ENCODE measurements around the gene GLIPR1.
"Not testable (repeated sequence)": the region's sequence is repeated elsewhere in the genome, so short reads cannot be mapped to it uniquely, and the experiment has no call there.

Gene GLIPR1

GRCh38 chr12:75522124-75522523, 41.6 kb downstream of the GLIPR1 start:
- not testable (repeated sequence) for DNase-seq

DNA sequence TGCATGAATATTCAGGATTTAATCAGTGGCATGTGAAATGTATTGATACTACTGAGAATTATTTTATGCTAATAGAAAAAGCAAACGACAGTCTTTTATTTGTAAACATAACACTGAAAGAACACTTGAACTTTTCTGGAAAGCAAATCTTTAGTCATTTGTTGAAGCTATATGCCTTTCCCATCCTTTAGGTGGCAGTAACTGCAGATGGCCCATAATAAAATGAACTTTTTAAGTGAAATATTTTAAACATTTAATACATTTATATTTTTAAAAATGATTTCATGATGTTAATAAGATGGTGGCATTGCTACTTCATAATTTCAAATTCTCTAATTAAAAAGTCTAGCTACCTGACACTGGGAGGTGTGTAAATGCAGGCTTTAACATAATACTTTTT, 44.7 kb downstream of the GLIPR1 start:
- DNase-seq, result no peak

DNA sequence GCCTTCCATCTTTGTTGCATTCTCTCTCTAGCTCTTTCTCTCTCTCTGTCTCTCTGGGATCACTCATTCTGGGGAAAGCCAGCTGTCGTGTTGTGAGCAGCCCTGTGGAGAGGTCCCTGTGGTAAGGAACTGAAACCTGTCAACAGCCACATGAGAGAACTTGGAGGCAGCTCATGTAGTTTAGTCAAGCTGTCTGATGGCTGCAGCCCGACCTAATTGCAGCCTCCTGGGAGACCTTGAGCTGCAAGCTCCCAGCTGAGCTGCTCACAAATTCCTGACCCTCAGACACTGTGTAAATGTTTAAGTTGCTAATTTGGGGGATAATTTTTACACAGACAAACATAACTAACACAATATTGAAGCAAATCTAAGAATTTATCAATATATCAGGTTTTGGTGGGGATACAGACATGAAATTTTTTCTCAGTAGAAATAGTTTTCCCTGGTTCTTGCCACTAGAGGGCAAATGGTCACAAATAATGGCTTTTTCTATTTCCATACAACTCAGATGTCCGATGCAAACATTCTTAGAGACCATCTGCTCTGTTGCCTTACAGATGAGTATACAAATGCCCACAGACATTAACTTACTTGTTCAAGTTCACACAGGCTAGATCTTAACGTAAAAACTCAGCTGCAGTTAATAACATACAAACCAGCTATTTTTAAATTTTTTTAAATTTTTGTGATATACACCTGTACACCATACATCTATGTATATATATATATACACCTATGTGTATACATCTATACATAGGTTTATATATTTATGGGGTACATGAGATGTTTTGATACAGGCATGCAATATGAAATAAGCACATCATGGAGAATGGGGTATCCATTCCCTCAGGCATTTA, 46.3 kb downstream of the GLIPR1 start:
- DNase-seq, result no peak

GRCh38 chr12:75528272-75528671, 47.7 kb downstream of the GLIPR1 start:
- DNase-seq, result no peak

DNA sequence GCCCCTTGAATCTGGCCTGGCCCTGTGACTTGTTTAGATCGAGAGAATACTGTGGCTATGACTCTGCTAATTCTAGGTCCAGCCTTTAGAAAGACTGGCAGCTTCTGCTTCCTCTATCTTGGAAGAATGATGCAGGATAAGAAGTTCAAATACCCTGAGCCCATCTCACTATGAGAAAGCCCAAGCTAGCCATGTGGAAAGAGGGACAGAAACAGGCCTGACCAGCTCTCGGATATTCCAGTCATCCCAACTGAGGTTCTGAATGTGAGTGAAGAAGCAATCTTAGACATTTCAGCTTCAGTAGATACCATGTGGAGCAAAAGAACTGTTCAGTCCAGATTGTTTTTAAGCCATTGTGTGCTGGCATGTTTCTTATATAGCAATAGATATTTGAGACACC, 48.1 kb downstream of the GLIPR1 start:
- DNase-seq, result no peak

DNA sequence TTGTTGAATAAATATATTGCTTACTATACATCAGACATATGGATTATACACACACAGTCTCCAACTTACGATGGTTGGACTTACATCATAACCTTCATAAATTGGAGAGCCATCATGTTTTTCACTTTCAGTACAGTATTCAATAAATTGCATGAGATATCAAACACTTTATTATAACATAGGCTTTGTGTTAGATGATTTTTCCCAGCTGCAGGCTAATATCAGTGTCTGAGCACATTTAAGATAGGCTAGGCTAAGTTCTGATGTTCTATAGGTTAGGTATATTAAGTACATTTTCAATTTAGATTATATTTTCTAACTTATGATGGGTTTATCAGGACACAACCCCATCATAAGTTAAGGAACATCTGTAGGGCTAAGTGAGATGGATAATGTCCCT, 48.8 kb downstream of the GLIPR1 start:
- no peak for DNase-seq

GRCh38 chr12:75529826-75530225, 49.3 kb downstream of the GLIPR1 start:
- no peak for DNase-seq

GRCh38 chr12:75533239-75533638, 52.7 kb downstream of the GLIPR1 start:
- no peak for DNase-seq

GRCh38 chr12:75539889-75540288, 59.3 kb downstream of the GLIPR1 start:
- DNase-seq, result no peak

DNA sequence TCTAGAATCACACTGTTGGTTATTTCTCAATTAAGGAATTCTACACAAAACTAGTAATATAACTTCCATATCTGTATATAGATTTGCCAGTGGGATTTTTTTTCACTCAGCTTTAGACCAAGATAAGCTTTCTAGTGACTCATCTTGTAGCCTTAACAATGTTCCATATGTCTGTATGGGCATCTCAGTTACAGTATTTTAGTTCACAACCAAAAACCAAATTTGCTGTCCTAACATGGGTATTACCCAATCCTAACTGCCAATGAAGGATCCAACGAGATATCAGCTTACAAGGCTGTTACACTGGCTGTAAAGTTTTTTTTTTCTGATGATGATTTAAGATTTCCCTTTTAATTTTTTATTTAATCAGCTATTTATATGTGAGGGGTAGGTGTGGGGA, 62.4 kb downstream of the GLIPR1 start:
- DNase-seq, result no peak

- no peak for DNase-seq
Observed at GRCh38 chr12:75543529-75543928, 63.0 kb downstream of the GLIPR1 start.

DNA sequence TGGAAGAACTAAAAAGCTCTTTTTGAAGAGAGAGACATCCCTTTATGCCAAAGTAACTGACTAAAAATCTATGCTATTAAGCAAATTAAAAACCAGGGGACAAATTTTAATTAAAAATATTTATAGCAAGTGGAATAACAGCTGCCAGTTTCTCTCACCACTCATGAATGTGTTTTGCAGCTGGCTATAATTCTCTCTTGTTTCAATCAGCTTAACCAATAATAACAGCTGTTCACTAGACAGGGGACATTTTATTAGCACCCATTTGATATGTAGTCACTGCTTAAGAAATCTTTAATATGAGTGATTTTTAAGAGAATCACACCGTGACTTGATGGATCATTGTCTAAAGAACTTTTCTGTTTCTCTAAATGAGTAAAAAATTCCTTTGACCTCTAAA, 65.1 kb downstream of the GLIPR1 start:
- DNase-seq, result no peak

GRCh38 chr12:75548879-75549278, 68.3 kb downstream of the GLIPR1 start:
- no peak for DNase-seq

DNA sequence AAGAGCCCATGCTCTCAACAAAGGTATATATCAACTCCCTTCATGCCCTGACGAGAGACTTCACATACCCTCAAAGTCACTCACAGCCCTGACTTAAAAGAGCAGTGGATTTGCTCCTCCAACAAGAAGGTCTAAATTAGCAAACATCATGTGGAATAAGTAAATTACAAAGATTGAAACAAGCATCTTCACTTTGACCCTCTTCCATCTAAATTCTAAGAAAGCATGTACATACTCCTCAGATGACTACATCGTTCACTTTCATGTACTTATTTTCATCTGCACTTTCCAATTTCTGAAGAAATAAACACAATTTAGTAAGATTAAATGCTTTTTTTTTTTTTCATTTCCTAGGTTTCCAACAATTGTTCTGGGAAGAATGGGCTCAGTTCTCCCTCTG, 69.4 kb downstream of the GLIPR1 start:
- no peak for DNase-seq

DNA sequence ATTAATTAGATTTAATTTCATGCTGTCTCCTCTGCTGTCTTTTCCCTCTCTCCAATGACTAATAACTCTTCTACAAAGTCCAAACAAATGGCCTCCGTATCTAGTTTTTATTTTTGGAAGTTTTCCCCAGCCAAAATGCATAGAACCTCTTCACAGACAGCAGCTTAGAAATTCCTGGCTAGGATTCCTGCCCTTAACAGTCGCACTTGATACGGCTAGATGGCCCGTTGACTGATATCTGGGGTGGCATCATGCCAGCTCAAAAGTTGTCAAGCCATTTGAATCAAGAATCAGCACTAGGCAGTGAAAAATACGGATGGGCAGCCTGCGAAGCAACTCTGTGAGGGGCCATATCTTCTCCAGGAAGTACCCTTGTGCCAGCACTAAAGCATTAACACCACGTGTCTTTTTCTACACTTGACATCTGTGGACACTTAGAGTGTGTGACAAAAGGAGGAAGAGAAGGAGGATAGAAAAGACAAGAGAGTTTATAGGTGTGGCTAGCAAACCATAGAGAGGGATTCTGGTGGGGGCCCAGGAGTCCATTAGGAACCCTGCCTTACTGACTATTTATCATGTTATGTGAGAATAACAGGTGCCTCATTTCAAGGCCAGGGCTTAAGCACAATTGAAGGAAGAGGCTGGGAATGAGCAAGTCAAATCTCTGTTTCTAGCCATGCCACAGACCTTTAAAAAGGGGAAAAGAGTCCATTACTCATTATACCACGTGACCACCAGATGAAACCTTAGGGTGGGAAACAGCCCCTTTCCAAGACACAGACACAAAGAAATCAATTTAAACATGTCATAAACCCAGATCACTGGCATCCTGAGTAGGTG, 70.1 kb downstream of the GLIPR1 start:
- DNase-seq, result no peak

DNA sequence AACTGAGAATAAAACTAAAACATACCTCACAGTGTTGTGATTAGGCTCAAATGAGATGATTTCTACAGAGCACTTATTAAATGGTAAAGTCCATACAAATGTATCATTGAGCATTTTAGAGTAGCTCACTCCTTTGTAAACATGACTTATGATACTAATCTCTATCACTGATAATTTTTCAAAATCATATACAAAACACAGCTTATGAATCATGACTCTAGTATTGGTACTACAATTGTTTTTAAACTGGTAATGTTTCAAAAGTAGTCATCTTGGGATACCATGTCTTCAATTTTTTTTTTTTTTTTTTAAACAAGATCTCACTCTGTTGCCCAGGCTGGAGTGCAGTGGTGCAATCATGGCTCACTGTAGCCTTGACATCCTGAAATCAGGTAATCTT, 70.9 kb downstream of the GLIPR1 start:
- DNase-seq, result no peak

DNA sequence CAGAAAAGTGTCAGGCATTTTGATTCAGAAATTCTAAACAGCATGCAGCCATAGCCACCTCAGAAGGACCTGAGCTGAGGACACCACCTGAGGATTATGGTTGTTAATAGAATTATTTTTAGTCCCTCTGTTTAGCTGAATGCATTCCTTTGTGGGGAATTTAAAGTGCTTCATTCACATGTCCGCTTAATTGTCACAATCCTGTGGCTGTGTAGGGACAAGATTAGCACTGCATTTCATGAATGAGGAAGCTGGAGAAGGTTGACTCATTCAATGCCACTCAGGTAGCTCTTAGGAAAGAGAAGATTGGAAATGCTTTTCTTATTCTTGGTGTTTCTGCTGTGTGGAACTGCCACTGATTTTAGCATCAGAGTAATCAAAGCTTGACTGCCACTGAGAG, 72.8 kb downstream of the GLIPR1 start:
- no peak for DNase-seq
